ENCODE data around the gene SORBS1.

- TF ChIP-seq, protein P1, sequence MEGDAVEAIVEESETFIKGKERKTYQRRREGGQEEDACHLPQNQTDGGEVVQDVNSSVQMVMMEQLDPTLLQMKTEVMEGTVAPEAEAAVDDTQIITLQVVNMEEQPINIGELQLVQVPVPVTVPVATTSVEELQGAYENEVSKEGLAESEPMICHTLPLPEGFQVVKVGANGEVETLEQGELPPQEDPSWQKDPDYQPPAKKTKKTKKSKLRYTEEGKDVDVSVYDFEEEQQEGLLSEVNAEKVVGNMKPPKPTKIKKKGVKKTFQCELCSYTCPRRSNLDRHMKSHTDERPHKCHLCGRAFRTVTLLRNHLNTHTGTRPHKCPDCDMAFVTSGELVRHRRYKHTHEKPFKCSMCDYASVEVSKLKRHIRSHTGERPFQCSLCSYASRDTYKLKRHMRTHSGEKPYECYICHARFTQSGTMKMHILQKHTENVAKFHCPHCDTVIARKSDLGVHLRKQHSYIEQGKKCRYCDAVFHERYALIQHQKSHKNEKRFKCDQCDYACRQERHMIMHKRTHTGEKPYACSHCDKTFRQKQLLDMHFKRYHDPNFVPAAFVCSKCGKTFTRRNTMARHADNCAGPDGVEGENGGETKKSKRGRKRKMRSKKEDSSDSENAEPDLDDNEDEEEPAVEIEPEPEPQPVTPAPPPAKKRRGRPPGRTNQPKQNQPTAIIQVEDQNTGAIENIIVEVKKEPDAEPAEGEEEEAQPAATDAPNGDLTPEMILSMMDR (IDR thresholded peaks at IDR 0.05; ENCODE audit: insufficient read depth, low read length, poor library complexity, severe bottlenecking): no peak
- no peak for TF ChIP-seq EZH2phosphoT487 (conservative IDR thresholded peaks at IDR 0.05; ENCODE audit: low read length)
These were observed 85.2 kb downstream of the SORBS1 start for GRCh38 chr10:95475827-95476468.

Data from SU-DHL-6 (cell line).